H1 (cell line): ENCODE measurements around the gene MBD4. TPM values are rescaled to one million over a fixed set of nuclear protein-coding genes. Genes with fewer than 3 reads are reported as not detected.
A peak's percentile ranks its signal among the peaks of the same experiment; 100 is the strongest.

ENCODE experiments used
- CTCF ChIA-PET: fragments of 300-600 bp; sonication (Branson Sonifier 250); formaldehyde crosslinking; loops from one replicate; lab custom pipeline; 2021; ENCODE audit not compliant: partially characterized antibody; lab: Charles Lee
- POLR2A ChIA-PET: fragments of 300-600 bp; sonication (Branson Sonifier 250); formaldehyde crosslinking; loops from one replicate; lab custom pipeline; 2021; ENCODE audit warnings: inconsistent platforms; ENCODE audit not compliant: partially characterized antibody; lab: Charles Lee
- DNase-seq, 2 experiments: peaks; one replicate each; pipeline versions ENCODE4 v3.0.0 to v3.0.0-alpha.2; 2010 to 2022; ENCODE audit warnings: low spot score in 2 of 2, low read depth in 1 of 2, mixed read lengths in 1 of 2
- FAIRE-seq: peaks from 2 replicates; lab custom pipeline; 2011; peaks lifted over from hg19 to GRCh38; lab: Jason Lieb, UNC
- H2AFZ ChIP-seq: 2 replicates; pipeline ENCODE4 v1.8.1; 2012; ENCODE audit warnings: low read length, inconsistent platforms
- H2AK5ac ChIP-seq: 2 replicates; pipeline ENCODE4 v1.6.1; 2013; ENCODE audit warnings: low read depth, low read length
- H2BK120ac ChIP-seq: replicated peaks from 2 replicates; pipeline ENCODE3; 2013; ENCODE audit warnings: low read depth, low read length, inconsistent platforms
- H2BK12ac ChIP-seq: 2 replicates; pipeline ENCODE4 v1.6.1; 2013; ENCODE audit warnings: low read depth, low read length
- H2BK15ac ChIP-seq: 2 replicates; pipeline ENCODE4 v1.6.1; 2013; ENCODE audit warnings: low read length
- H2BK20ac ChIP-seq: 2 replicates; pipeline ENCODE4 v1.6.1; 2013; ENCODE audit warnings: low read length
- H2BK5ac ChIP-seq: 2 replicates; pipeline ENCODE4 v1.6.1; 2013; ENCODE audit warnings: low read depth, low read length
- H3K14ac ChIP-seq: 2 replicates; pipeline ENCODE4 v1.6.1; 2013; ENCODE audit warnings: inconsistent platforms; ENCODE audit not compliant: insufficient read length
- H3K18ac ChIP-seq: 2 replicates; pipeline ENCODE4 v1.6.1; 2013; ENCODE audit warnings: low read length; ENCODE audit errors: extremely low read depth
- H3K23ac ChIP-seq: 2 replicates; pipeline ENCODE4 v1.6.1; 2013; ENCODE audit warnings: inconsistent platforms; ENCODE audit not compliant: insufficient read length
- H3K23me2 ChIP-seq: 2 replicates; pipeline ENCODE4 v1.6.1; 2013; ENCODE audit warnings: low read depth, low read length
- H3K27ac ChIP-seq: 2 replicates; pipeline ENCODE4 v1.6.1; 2011; ENCODE audit warnings: low read depth, low read length, inconsistent platforms
- H3K27me3 ChIP-seq, 4 experiments: replicated peaks in 1 of 4; 1 replicate in 1 of 4; 2 replicates in 3 of 4; pipeline versions ENCODE4 v1.6.1 to v1.8.1; 2011 to 2013; ENCODE audit warnings: low read length in 3 of 4, mild to moderate bottlenecking in 3 of 4, inconsistent platforms in 2 of 4, mixed read lengths in 2 of 4, moderate library complexity in 1 of 4; ENCODE audit not compliant: control insufficient read depth in 3 of 4, insufficient read depth in 3 of 4; ENCODE audit errors: extremely low read depth in 1 of 4
- H3K36me3 ChIP-seq, 4 experiments: 2 replicates each; pipeline versions ENCODE4 v1.6.1 to v1.8.1; 2011 to 2013; ENCODE audit warnings: mild to moderate bottlenecking in 4 of 4, low read length in 3 of 4, moderate library complexity in 2 of 4, control low read depth in 1 of 4, inconsistent platforms in 1 of 4; ENCODE audit not compliant: insufficient read depth in 4 of 4, control insufficient read depth in 2 of 4
- H3K4ac ChIP-seq: replicated peaks from 2 replicates; pipeline ENCODE3; 2013; ENCODE audit warnings: low read length, low read depth, mixed read lengths, inconsistent platforms; ENCODE audit not compliant: insufficient read length
- H3K4me1 ChIP-seq, 4 experiments: replicated peaks in 1 of 4; 1 replicate in 1 of 4; 2 replicates in 3 of 4; pipeline versions ENCODE4 v1.6.1 to v1.8.1; 2011 to 2013; ENCODE audit warnings: low read length in 3 of 4, inconsistent platforms in 2 of 4, mixed read lengths in 1 of 4; ENCODE audit not compliant: insufficient read depth in 4 of 4, control insufficient read depth in 3 of 4
- H3K4me2 ChIP-seq, 2 experiments: 2 replicates each; pipeline versions ENCODE4 v1.6.1 to v1.8.1; 2011 to 2013; ENCODE audit warnings: low read depth in 2 of 2, low read length in 2 of 2, control low read depth in 1 of 2, inconsistent platforms in 1 of 2, mild to moderate bottlenecking in 1 of 2; ENCODE audit not compliant: insufficient read depth in 1 of 2
- H3K4me3 ChIP-seq, 4 experiments: fragments of 200-600, 300-600 bp in 1 of 4; sonication (generic), shearing (Covaris generic), sonication (Bioruptor Twin) in 1 of 4; 2 replicates each; pipeline versions ENCODE4 v1.5.1 to v1.8.1; 2011 to 2016; ENCODE audit warnings: low read length in 4 of 4, low read depth in 3 of 4, control low read depth in 2 of 4, inconsistent platforms in 2 of 4, mild to moderate bottlenecking in 2 of 4, mixed read lengths in 1 of 4, moderate library complexity in 1 of 4; ENCODE audit not compliant: insufficient read depth in 2 of 4; ENCODE audit errors: extremely low read depth in 1 of 4
- H3K56ac ChIP-seq: replicated peaks from 2 replicates; pipeline ENCODE3; 2013; ENCODE audit warnings: low read depth, mild to moderate bottlenecking, mixed read lengths, low read length, inconsistent platforms; ENCODE audit not compliant: insufficient read length
- H3K79me1 ChIP-seq: 2 replicates; pipeline ENCODE4 v1.6.1; 2013; ENCODE audit warnings: low read depth, low read length, control low read depth
- H3K79me2 ChIP-seq, 2 experiments: 2 replicates each; pipeline versions ENCODE4 v1.6.1 to v1.8.1; 2012 to 2013; ENCODE audit warnings: low read length in 2 of 2, mild to moderate bottlenecking in 2 of 2, inconsistent platforms in 1 of 2; ENCODE audit not compliant: insufficient read depth in 2 of 2, control insufficient read depth in 1 of 2
- H3K9ac ChIP-seq, 4 experiments: replicated peaks in 1 of 4; 1 replicate in 1 of 4; 2 replicates in 3 of 4; pipeline versions ENCODE4 v1.6.1 to v1.8.1; 2011 to 2013; ENCODE audit warnings: low read depth in 3 of 4, low read length in 3 of 4, control low read depth in 2 of 4, mild to moderate bottlenecking in 2 of 4, moderate library complexity in 2 of 4, inconsistent platforms in 1 of 4; ENCODE audit errors: extremely low read depth in 1 of 4
- H3K9me3 ChIP-seq, 2 experiments: 2 replicates each; pipeline versions ENCODE4 v1.6.1 to v1.8.1; 2012 to 2013; ENCODE audit warnings: mild to moderate bottlenecking in 2 of 2, moderate library complexity in 2 of 2, control low read depth in 1 of 2, inconsistent platforms in 1 of 2, low read depth in 1 of 2, low read length in 1 of 2, mixed read lengths in 1 of 2; ENCODE audit not compliant: insufficient read depth in 2 of 2
- H4K20me1 ChIP-seq, 2 experiments: replicated peaks in 1 of 2; 2 replicates each; pipeline versions ENCODE3 to v1.8.1; 2011 to 2013; ENCODE audit warnings: inconsistent platforms in 2 of 2, low read length in 2 of 2, mild to moderate bottlenecking in 1 of 2; ENCODE audit not compliant: insufficient read depth in 2 of 2, control insufficient read depth in 1 of 2
- H4K5ac ChIP-seq: 2 replicates; pipeline ENCODE4 v1.6.1; 2013; ENCODE audit warnings: low read length, low read depth, mixed read lengths, inconsistent platforms; ENCODE audit not compliant: insufficient read length
- H4K8ac ChIP-seq: 2 replicates; pipeline ENCODE4 v1.8.0; 2013; ENCODE audit warnings: mild to moderate bottlenecking, moderate library complexity, low read length, inconsistent platforms; ENCODE audit not compliant: insufficient read depth; ENCODE audit errors: extremely low read depth
- H4K91ac ChIP-seq: replicated peaks from 2 replicates; pipeline ENCODE3; 2013; ENCODE audit warnings: low read length, mixed read lengths, inconsistent platforms; ENCODE audit not compliant: insufficient read length
- BRCA1 ChIP-seq: IDR thresholded peaks from 2 replicates; pipeline ENCODE4 v1.6.1; 2012; ENCODE audit warnings: low read depth, low read length, improper control_type of control experiment
- CREB1 ChIP-seq: IDR thresholded peaks from 2 replicates; pipeline ENCODE4 v1.6.1; 2012; ENCODE audit warnings: inconsistent platforms
- SP1 ChIP-seq: IDR thresholded peaks from 2 replicates; pipeline ENCODE4 v1.6.1; 2011; ENCODE audit warnings: low read depth, low read length
- YY1 ChIP-seq: IDR thresholded peaks from 2 replicates; pipeline ENCODE4 v1.6.1; 2011; ENCODE audit warnings: low read depth, mild to moderate bottlenecking, low read length
- WGBS, 2 experiments: shearing (Covaris generic) in 1 of 2; methylation state at CpG; one replicate each; pipeline versions ENCODE4 v1.1.6 to v1.1.7; 2013 to 2015; ENCODE audit warnings: low lambda C conversion rate in 2 of 2, mixed read lengths in 2 of 2, inconsistent platforms in 1 of 2, low coverage in 1 of 2, missing lambda C conversion rate in 1 of 2; ENCODE audit not compliant: insufficient replicate concordance in 2 of 2, insufficient coverage in 1 of 2, insufficient read length in 1 of 2; ENCODE audit errors: extremely low coverage in 1 of 2, missing lambda C conversion rate in 1 of 2; 5-methylcytosine and 5-hydroxymethylcytosine counted together
- polyA plus RNA-seq, 7 experiments: library from polyadenylated mRNA; depleted of rRNA in 3 of 7; stranded (reverse) in 5 of 7; unstranded in 2 of 7; fragments of >200 nt in 5 of 7; fragments of 200-250 nt in 2 of 7; gene quantifications; 1 replicate in 5 of 7; 2 replicates in 1 of 7; 4 replicates in 1 of 7; pipeline versions ENCODE4 v1.2.1 to v1.2.3, GENCODE V29; 2011 to 2013; ENCODE audit warnings: missing spikeins in 2 of 7, mixed read lengths in 2 of 7
- total RNA-seq: library from RNA; stranded (reverse); fragmentation: NEBNext Ultra II Directional; extraction: Animal tissue kit (Norgen Biotek cat#: 25700); gene quantifications from 2 replicates; pipeline ENCODE4 v1.2.1, GENCODE V29; 2021
- TF ChIP-seq, protein P1 (sequence below): IDR thresholded peaks from 2 replicates; pipeline ENCODE4 v1.6.1; 2011; ENCODE audit warnings: low read depth, mild to moderate bottlenecking, low read length; ENCODE audit not compliant: insufficient read depth

MBD4 gene
- total and polyA plus RNA-seq, 2 of the 8 experiments (the other 6 are each of a cell fraction or from before 2014, with no cell fraction given) = 11.2 to 35.8 TPM

DNA sequence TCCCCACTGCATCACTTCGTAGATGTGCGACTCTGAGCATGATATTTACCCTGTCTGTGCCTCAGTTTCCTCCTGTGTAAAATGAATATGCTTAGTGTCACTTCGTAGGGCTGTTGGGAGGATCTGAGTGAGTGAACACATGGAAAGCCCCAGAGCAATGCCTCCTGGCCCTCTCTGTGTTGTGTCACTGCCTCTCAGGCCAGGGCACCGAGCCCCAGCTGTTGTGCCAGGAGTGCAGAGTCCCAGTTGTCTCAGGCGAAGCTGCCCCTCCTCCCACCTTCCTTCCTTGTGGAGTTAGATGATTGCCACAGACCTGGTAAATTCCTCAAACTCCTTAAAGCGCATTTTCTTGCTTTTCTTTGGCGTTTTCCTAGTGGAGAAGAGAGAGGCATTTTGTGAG is 37.5 kb downstream of the MBD4 start:
- H3K79me1 ChIP-seq = peaks cover 4% of the 10 kb centered on the region
- H3K4me3 ChIP-seq = no peak overlapping the region
- ChIA-PET POLR2A (interaction anchor here (1.4 to 1.5 kb wide), 2 partner anchors 19 to 86 kb away, joined by 4 to 5 read pairs; no protein-coding TSS in a partner anchor), CTCF (interaction anchor here (1.2 to 9.2 kb wide), 5 partner anchors 8 to 30 kb away, joined by 3 to 58 read pairs (median 5); no protein-coding TSS in a partner anchor)
- DNase-seq = no peak
- H3K27me3 ChIP-seq = no peaks in the 10 kb centered on the region; a peak in 1 of 7 replicates
- no peaks in the 10 kb centered on the region for H3K36me3 ChIP-seq
- H4K91ac ChIP-seq = no peak overlapping the region
- no peak overlapping the region for H2BK12ac ChIP-seq
- no peak overlapping the region for H3K18ac ChIP-seq
- H4K5ac ChIP-seq = no peak overlapping the region
- H3K4ac ChIP-seq = no peak overlapping the region
- no peak overlapping the region for H3K27ac ChIP-seq
- no peaks in the 10 kb centered on the region; the same call in 1 of the 2 replicates for H3K23me2 ChIP-seq
- peaks cover 0 to 6% of the 10 kb centered on the region in 2 experiments for H4K20me1 ChIP-seq
- H3K4me1 ChIP-seq = peaks cover 0 to 4% (median 0%) of the 10 kb centered on the region in 4 experiments; a peak in 3 of 7 replicates
- no peak overlapping the region for H3K4me2 ChIP-seq
- H2AK5ac ChIP-seq = no peak overlapping the region
- no peak overlapping the region for H3K23ac ChIP-seq
- no peak for FAIRE-seq
- 83% methylated on average over 6 of the region's 7 CpGs; no CpG with 5 or more reads in 1 of the 2 experiments for WGBS, 2 experiments
- H3K79me2 ChIP-seq = peaks cover 16 to 21% of the 10 kb centered on the region in 2 experiments
- H3K56ac ChIP-seq = no peak overlapping the region
- no peak overlapping the region for H2BK5ac ChIP-seq
- H3K9me3 ChIP-seq = no peaks in the 10 kb centered on the region
- no peak overlapping the region for H2AFZ ChIP-seq
- no peak overlapping the region for H3K14ac ChIP-seq
- H3K9ac ChIP-seq = 0 out of 7 replicates have a peak overlapping the region, but pooled peaks of 1 of the 4 experiments have one; percentile 21
- H2BK120ac ChIP-seq = no peak overlapping the region
- no peak overlapping the region; the same call in 1 of the 2 replicates for H2BK20ac ChIP-seq
- peak overlapping the region; percentile 62; the same call in 1 of the 2 replicates for H4K8ac ChIP-seq
- no peak overlapping the region for H2BK15ac ChIP-seq
- TF ChIP-seq SP1 (no peak), BRCA1 (no peak), CREB1 (no peak), YY1 (no peak)
- TF ChIP-seq, protein P1, sequence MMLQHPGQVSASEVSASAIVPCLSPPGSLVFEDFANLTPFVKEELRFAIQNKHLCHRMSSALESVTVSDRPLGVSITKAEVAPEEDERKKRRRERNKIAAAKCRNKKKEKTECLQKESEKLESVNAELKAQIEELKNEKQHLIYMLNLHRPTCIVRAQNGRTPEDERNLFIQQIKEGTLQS = no peak
